B cell (primary cell): ENCODE measurements around the gene IL34. TPM values are rescaled to one million over a fixed set of nuclear protein-coding genes. Genes with fewer than 3 reads are reported as not detected.

ENCODE experiments used
- ATAC-seq: fragments of 200-7000 bp; cut with Tn5 transposase; one replicate; pipeline ENCODE4 v1.10.0; 2021; ENCODE audit warnings: low read depth, mild to moderate bottlenecking, moderate number of reproducible peaks, moderate library complexity
- CTCF ChIA-PET: fragments of 350-600 bp; sonication (Branson Sonifier 250); formaldehyde crosslinking; loops from one replicate; lab custom pipeline; 2021; ENCODE audit warnings: antibody characterized with exemption, inconsistent platforms; lab: Charles Lee
- POLR2A ChIA-PET: fragments of 350-600 bp; sonication (Branson Sonifier 250); formaldehyde crosslinking; loops from one replicate; lab custom pipeline; 2021; ENCODE audit warnings: antibody characterized with exemption; lab: Charles Lee
- DNase-seq: peaks from one replicate; pipeline ENCODE4 v3.0.0; 2013
- H2AFZ ChIP-seq: 2 replicates; pipeline ENCODE4 v1.6.1; 2012; ENCODE audit warnings: mild to moderate bottlenecking, low read depth, low read length; ENCODE audit not compliant: insufficient read depth, poor library complexity, severe bottlenecking
- H3K27ac ChIP-seq, 2 donors: 1 replicate in 1 of 2; 2 replicates in 1 of 2; pipeline ENCODE4 v1.5.1; 2012 to 2013; ENCODE audit warnings: low read length in 2 of 2, mild to moderate bottlenecking in 2 of 2, moderate library complexity in 1 of 2
- H3K27me3 ChIP-seq, 4 experiments: fragments of 200-600 bp in 1 of 4; sonication (generic) in 1 of 4; replicated peaks in 1 of 4; 1 replicate in 2 of 4; 2 replicates in 2 of 4; pipeline versions ENCODE4 v1.6.1 to v1.7.0; 2013 to 2016; ENCODE audit warnings: low read length in 3 of 4, mild to moderate bottlenecking in 2 of 4, mixed read lengths in 1 of 4, moderate library complexity in 1 of 4; ENCODE audit not compliant: insufficient read depth in 4 of 4, control insufficient read depth in 3 of 4; ENCODE audit errors: control extremely low read depth in 1 of 4
- H3K36me3 ChIP-seq, 2 experiments: replicated peaks in 1 of 2; 1 replicate in 1 of 2; 2 replicates in 1 of 2; pipeline versions ENCODE4 v1.6.1 to v1.7.1; 2013; ENCODE audit warnings: low read length in 1 of 2; ENCODE audit not compliant: insufficient read depth in 2 of 2, control insufficient read depth in 1 of 2; ENCODE audit errors: control extremely low read depth in 1 of 2, extremely low read depth in 1 of 2
- H3K4me1 ChIP-seq, 2 donors: fragments of 200-600 bp in 1 of 2; sonication (generic) in 1 of 2; 1 replicate in 1 of 2; 2 replicates in 1 of 2; pipeline versions ENCODE4 v1.5.1 to v1.6.1; 2013 to 2017; ENCODE audit warnings: low read length in 2 of 2; ENCODE audit not compliant: control insufficient read depth in 2 of 2, insufficient read depth in 2 of 2
- H3K4me2 ChIP-seq: replicated peaks from 2 replicates; pipeline ENCODE3; 2012; ENCODE audit warnings: mild to moderate bottlenecking, low read depth, low read length; ENCODE audit not compliant: poor library complexity, severe bottlenecking
- H3K4me3 ChIP-seq, 5 experiments: fragments of 200-600 bp in 1 of 5; sonication (generic) in 1 of 5; 1 replicate in 3 of 5; 2 replicates in 2 of 5; pipeline versions ENCODE4 v1.5.1 to v1.7.0; 2011 to 2016; ENCODE audit warnings: low read length in 4 of 5, mild to moderate bottlenecking in 4 of 5, low read depth in 2 of 5, control low read depth in 1 of 5, moderate library complexity in 1 of 5; ENCODE audit not compliant: insufficient read depth in 1 of 5; ENCODE audit errors: control extremely low read depth in 1 of 5, extremely low read depth in 1 of 5
- H3K79me2 ChIP-seq: fragments of 200-600 bp; sonication (generic); one replicate; pipeline ENCODE4 v1.6.0; 2016; ENCODE audit warnings: low read length; ENCODE audit not compliant: control insufficient read depth, insufficient read depth
- H3K9ac ChIP-seq: fragments of 200-600 bp; sonication (generic); 2 replicates; pipeline ENCODE4 v1.6.1; 2017; ENCODE audit warnings: mild to moderate bottlenecking, low read length, moderate library complexity
- H3K9me3 ChIP-seq, 3 donors: one replicate each; pipeline versions ENCODE4 v1.6.1 to v1.7.1; 2013; ENCODE audit warnings: low read length in 2 of 3; ENCODE audit not compliant: control insufficient read depth in 2 of 3, insufficient read depth in 1 of 3; ENCODE audit errors: control extremely low read depth in 1 of 3
- H4K20me1 ChIP-seq: 2 replicates; pipeline ENCODE4 v1.6.0; 2012; ENCODE audit warnings: mild to moderate bottlenecking, low read length; ENCODE audit not compliant: insufficient read depth, control insufficient read depth, poor library complexity, severe bottlenecking
- H3K27ac Mint-ChIP-seq: one replicate; pipeline ENCODE4 v1.8.0; 2021; ENCODE audit warnings: mixed read lengths
- H3K27me3 Mint-ChIP-seq: one replicate; pipeline ENCODE4 v1.8.0; 2021; ENCODE audit warnings: mixed read lengths
- H3K4me1 Mint-ChIP-seq: one replicate; pipeline ENCODE4 v1.8.0; 2021; ENCODE audit warnings: mixed read lengths
- H3K4me3 Mint-ChIP-seq: one replicate; pipeline ENCODE4 v1.8.0; 2021; ENCODE audit warnings: mixed read lengths
- H3K9me3 Mint-ChIP-seq: one replicate; pipeline ENCODE4 v1.8.0; 2022; ENCODE audit warnings: mixed read lengths; ENCODE audit not compliant: insufficient read depth
- EZH2 ChIP-seq: IDR thresholded peaks from 2 replicates; pipeline ENCODE4 v1.6.1; 2012; ENCODE audit warnings: borderline replicate concordance, low read depth, mild to moderate bottlenecking, moderate library complexity, low read length; ENCODE audit not compliant: insufficient read depth, poor library complexity, severe bottlenecking
- WGBS: methylation state at CpG from one replicate; pipeline ENCODE4 v1.1.5; 2013; ENCODE audit warnings: missing lambda C conversion rate; ENCODE audit not compliant: insufficient coverage; 5-methylcytosine and 5-hydroxymethylcytosine counted together
- intact Hi-C: fragments of 100-400 bp; cut with micrococcal nuclease; formaldehyde crosslinking; loops from one replicate; pipeline ENCODE4 v1.10.0; 2022
- polyA plus RNA-seq: library from polyadenylated mRNA; depleted of rRNA; stranded (reverse); fragments of >200 nt; gene quantifications from 2 replicates; pipeline ENCODE4 v1.2.3, GENCODE V29; 2012
- total RNA-seq, 2 donors: library from RNA; stranded (reverse); fragments of 120-200 nt in 1 of 2; gene quantifications; 1 replicate in 1 of 2; 2 replicates in 1 of 2; pipeline versions ENCODE4 v1.2.3 to v1.2.4, GENCODE V29; 2013 to 2022
- TF ChIP-seq, protein P1 (sequence below): fragments of 200-600 bp; IDR thresholded peaks from one replicate; pipeline ENCODE4 v1.8.0; 2022; ENCODE audit warnings: antibody characterized with exemption, mild to moderate bottlenecking

The IL34 gene
- total and polyA plus RNA-seq, 2 donors (not counting 1 experiment from before 2014, with no cell fraction given), result 0.09 TPM; not detected in 1

DNA sequence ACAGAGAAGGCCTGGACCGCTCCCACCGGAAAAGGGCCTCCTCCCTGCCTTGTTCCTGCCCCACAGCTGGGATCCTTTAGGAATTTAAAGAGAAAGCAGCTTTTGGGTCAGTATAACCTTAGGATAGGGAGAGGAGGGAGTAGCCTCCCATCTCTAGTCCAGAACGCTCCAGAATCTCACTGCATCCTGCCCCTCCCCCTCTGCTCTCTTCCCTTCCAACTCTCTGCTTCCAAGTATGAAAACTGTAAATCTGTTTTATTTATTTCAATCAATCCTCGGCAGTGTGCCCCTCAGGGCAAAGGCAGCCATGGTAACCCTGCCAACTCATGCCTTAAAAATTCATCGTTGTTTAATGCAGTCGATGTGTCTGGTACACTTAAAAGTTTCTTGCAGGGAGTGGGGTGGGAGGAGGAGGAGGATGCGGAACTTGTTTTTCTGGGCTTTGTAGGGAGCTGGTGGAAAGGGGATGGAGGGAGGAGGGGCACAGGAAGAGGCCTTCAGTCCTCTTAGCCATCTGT is 60.6 kb downstream of the IL34 start:
- H3K4me1 ChIP-seq, result no peaks in the 10 kb centered on the region
- H3K36me3 ChIP-seq, result peaks cover 0 to 21% of the 10 kb centered on the region in 2 experiments
- ATAC-seq (no peak), DNase-seq (no peak)
- WGBS, result 93% methylated on average over 3 of the region's 7 CpGs
- H3K4me3 ChIP-seq, result no peak overlapping the region
- no peak overlapping the region for H2AFZ ChIP-seq
- no peaks in the 10 kb centered on the region for H4K20me1 ChIP-seq
- intact Hi-C loops, result no loop called here
- no peaks in the 10 kb centered on the region for H3K4me1 Mint-ChIP-seq
- no peaks in the 10 kb centered on the region for H3K79me2 ChIP-seq
- no peak overlapping the region for H3K27ac Mint-ChIP-seq
- peaks cover 0 to 3% (median 0%) of the 10 kb centered on the region in 3 donors for H3K9me3 ChIP-seq
- no peaks in the 10 kb centered on the region for H3K27me3 Mint-ChIP-seq
- ChIA-PET POLR2A (no interaction called here), CTCF (no interaction called here)
- H3K9ac ChIP-seq, result no peak overlapping the region
- H3K4me2 ChIP-seq, result no peak overlapping the region
- no peaks in the 10 kb centered on the region for H3K9me3 Mint-ChIP-seq
- H3K4me3 Mint-ChIP-seq, result no peak overlapping the region
- TF ChIP-seq, protein P1, sequence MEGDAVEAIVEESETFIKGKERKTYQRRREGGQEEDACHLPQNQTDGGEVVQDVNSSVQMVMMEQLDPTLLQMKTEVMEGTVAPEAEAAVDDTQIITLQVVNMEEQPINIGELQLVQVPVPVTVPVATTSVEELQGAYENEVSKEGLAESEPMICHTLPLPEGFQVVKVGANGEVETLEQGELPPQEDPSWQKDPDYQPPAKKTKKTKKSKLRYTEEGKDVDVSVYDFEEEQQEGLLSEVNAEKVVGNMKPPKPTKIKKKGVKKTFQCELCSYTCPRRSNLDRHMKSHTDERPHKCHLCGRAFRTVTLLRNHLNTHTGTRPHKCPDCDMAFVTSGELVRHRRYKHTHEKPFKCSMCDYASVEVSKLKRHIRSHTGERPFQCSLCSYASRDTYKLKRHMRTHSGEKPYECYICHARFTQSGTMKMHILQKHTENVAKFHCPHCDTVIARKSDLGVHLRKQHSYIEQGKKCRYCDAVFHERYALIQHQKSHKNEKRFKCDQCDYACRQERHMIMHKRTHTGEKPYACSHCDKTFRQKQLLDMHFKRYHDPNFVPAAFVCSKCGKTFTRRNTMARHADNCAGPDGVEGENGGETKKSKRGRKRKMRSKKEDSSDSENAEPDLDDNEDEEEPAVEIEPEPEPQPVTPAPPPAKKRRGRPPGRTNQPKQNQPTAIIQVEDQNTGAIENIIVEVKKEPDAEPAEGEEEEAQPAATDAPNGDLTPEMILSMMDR, result no peak
- no peak for TF ChIP-seq EZH2
- H3K27me3 ChIP-seq, result no peaks in the 10 kb centered on the region
- no peak overlapping the region for H3K27ac ChIP-seq

DNA sequence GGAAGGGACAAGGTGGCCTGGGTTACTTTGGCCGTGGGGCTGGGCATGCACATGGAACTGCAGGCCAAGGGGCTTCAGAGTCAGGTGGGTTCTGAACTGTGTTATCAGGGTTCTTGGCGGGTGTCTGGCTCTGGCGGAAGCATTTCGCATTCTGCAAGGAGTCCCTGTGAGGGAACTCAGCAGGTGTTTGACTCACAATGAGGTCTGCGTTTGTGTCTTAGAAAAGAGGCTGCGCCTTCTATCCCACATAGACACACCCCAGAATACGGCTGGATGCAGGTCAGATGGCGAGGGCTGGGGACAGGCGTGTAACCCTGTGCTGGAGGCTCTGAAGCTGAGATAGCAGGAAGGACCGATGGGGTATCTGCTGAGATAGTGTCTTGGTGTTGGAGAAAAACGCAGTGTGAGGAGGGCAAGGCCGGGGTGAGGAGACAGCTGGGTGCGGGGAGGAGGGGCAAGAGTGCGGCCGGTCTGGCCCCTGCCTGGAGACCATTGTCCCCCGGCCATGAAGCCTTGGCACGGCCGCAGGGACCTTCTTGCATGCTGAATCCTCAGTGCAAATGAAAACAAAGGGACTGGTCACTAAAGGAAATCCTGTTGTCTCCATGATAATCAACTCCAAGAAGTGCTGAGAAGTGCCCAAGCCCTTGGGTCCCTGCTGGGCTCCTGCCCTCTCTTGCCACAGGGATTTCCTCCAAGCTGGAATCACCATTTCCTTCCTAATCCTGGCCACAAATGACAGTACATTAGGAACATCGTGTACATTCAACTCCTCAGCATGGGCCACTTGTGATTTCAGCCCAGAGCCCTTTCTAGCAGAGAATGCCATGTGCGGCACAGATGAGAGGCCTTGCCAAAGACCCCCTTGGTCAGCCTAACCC is 62.2 kb downstream of the IL34 start:
- ChIA-PET POLR2A (interaction anchor here (0.6 kb wide), 1 partner anchor 1353 kb away, joined by 7 read pairs; no protein-coding TSS in a partner anchor), CTCF (no interaction called here)
- Mint-ChIP-seq H3K9me3 (no peaks in the 10 kb centered on the region), H3K4me1 (no peaks in the 10 kb centered on the region), H3K27me3 (no peaks in the 10 kb centered on the region), H3K27ac (no peak overlapping the region), H3K4me3 (no peak overlapping the region)
- Histone ChIP-seq H3K36me3 (peaks cover 0 to 29% of the 10 kb centered on the region in 2 experiments), H3K4me1 (no peaks in the 10 kb centered on the region), H3K4me3 (no peak overlapping the region), H4K20me1 (peaks cover 6% of the 10 kb centered on the region), H3K4me2 (no peak overlapping the region), H3K9me3 (peaks cover 0 to 3% (median 0%) of the 10 kb centered on the region in 3 donors), H3K79me2 (no peaks in the 10 kb centered on the region), H3K9ac (no peak overlapping the region), H3K27ac (no peak overlapping the region), H2AFZ (no peak overlapping the region), H3K27me3 (no peaks in the 10 kb centered on the region)
- intact Hi-C loops, result no loop called here
- ATAC-seq (no peak), DNase-seq (no peak)
- over 99% methylated on average over 15 of the region's 20 CpGs for WGBS
- no peak for TF ChIP-seq EZH2
- TF ChIP-seq, protein P1, result no peak
